GM21528 (cell line): ENCODE results near the gene ZCCHC12.
"Not testable (repeated sequence)": the region's sequence is repeated elsewhere in the genome, so short reads cannot be mapped to it uniquely, and the experiment has no call there.

ENCODE experiments used
- ATAC-seq: cut with Tn5 transposase; IDR thresholded peaks from one replicate; pipeline ENCODE4 v1.9.1; 2021; ENCODE audit warnings: mild to moderate bottlenecking, moderate library complexity; ENCODE audit not compliant: unreplicated experiment, low FRiP score

Gene ZCCHC12

GRCh38 chrX:118823263-118824172 lies at the start of gene ZCCHC12:
ZCCHC12 (plus strand) TSS chrX:118823824; CDS start chrX:118825245, 1,421 bp downstream.
- no peak for ATAC-seq

GRCh38 chrX:118779581-118779980 lies 44.0 kb upstream of the ZCCHC12 start:
- no peak for ATAC-seq

- no peak for ATAC-seq
Observed at GRCh38 chrX:118780509-118780908, 43.1 kb upstream of the ZCCHC12 start.

DNA sequence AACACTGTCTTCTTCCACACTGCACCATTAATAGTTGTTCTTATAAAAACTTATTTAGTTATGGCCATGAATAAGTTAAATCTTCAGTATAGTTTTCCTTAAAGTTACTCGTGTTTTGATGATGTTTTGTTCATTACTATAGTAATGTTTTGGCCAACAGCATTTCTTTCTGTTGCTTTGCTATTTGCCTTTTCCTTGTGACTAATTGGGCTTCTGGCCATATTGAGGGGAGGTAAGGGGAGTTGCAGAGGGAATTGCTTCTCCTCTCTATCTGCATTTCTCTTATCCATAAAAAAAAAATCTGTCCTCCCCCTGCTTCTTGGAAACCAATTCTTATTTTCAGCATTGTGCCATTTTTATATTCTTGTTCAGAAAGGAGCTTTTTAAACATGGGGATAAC lies 42.7 kb upstream of the ZCCHC12 start:
- ATAC-seq = no peak

DNA sequence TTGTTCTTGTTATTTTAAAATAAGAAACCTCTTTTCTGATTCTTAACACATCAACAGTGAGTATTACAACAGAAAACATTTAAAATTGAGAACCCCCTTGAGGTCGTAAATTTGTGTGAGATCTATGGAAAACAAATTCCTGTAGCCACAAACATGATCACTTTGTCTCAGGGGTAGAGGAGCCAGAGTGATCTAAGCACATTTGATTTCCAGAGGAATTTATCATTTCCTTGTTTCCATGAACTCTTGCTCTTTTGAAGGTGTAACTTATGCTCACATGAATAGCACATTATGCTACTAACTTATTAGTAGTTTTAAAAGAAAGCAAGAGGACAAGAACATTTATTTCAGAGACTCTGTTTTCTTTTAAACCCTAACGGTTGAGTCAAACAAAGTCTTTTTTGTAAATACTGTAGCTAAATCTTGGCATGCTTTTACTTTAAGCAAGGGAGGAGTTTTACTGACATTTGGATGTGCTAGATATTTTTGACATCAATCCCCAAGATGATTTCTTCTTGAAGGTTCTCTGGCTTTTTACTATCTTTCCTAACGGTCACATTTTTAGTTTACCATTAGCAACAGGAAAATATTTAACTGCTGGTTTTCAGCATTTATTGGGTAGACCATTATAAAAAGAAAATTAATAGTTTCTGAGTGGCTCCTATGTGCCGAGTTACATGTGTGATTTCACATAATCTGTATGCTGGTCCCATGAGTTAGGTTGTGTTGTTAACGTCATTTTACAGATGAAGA lies 27.9 kb upstream of the ZCCHC12 start:
- no peak for ATAC-seq

- no peak for ATAC-seq
Observed at GRCh38 chrX:118802857-118803256, 20.8 kb upstream of the ZCCHC12 start.

- no peak for ATAC-seq
Observed at GRCh38 chrX:118807151-118808017, 16.2 kb upstream of the ZCCHC12 start.

- ATAC-seq = not testable (repeated sequence)
Observed at GRCh38 chrX:118817257-118817656, 6.4 kb upstream of the ZCCHC12 start.

DNA sequence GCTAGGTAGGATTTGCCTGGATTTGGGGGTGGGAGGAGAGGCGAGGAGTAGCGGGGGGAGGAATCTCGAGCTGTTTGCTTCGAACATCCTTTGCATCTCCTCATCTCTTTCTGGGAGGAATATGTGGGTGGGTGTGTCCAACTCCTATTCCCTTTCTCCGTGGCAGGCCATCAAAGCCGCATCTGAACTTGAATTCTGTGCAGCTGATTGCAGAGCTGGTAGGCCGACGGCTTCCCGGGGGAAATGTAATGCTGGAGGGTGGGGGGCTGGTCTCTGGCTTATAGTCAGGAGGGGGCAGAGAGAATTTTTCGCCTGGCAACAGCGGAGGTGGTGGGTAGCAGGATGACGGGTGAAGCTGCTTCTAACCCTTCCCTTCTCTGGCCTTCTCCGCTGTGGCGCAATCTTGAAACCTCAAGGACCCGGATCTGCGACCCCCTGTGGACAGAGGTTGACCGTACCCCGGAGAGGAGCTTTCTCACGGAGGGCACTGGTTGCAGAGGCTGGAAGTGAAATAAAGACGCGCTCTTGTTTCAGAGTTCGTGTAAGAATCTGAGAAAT lies 628 bp downstream of the ZCCHC12 start:
- no peak for ATAC-seq

DNA sequence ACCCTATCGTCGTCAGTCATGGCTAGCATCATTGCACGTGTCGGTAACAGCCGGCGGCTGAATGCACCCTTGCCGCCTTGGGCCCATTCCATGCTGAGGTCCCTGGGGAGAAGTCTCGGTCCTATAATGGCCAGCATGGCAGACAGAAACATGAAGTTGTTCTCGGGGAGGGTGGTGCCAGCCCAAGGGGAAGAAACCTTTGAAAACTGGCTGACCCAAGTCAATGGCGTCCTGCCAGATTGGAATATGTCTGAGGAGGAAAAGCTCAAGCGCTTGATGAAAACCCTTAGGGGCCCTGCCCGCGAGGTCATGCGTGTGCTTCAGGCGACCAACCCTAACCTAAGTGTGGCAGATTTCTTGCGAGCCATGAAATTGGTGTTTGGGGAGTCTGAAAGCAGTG lies 1.6 kb downstream of the ZCCHC12 start:
- no peak for ATAC-seq

DNA sequence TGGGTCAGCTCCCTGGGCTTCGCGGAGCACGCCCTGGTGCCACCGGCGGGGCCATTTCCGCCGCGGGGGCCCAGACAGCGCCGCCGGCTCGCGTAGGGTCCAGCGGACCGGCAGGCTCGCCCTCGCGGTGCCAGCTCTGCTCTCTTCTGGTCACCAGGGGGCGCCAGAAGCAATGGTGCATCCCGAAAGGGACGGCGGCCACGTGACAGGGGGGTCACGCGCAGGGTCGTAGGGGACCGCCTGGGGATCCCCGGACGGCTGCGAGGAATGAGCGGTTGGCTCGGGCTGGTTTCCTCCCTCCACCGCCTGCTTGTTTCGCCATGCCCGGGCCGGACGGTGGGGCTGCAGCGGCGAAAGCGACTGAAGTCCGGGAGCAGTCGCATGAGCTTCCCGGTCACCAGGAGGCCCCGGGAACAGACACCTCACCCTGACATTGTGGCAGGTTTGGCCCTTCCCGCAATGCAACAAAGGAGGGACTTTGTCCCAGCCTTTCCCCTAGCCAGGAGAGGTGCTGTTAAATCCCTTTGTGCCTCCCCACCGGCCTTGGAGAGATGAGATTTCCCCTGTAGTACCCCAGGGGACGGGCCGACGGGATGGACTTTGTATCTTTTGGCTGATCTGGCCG lies 15.8 kb downstream of the ZCCHC12 start:
- no peak for ATAC-seq

DNA sequence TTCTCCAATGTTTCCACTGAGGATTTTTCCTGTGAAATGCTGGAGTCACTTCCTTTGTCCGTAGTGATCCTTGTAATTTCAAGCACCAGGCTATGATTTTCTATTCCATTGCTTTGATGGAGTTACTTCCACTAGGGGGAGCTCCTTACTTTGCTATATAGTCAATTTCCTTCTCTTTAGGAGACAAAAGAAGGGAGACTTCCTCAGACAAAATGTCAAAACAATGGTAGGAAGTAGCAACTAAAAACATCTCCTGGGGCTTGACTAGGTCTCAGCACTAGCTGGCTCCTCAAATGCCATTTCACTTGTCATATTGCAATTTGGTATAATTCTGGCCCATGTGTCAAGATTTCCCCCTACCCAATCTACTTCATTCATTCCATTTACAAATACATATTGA lies 24.1 kb downstream of the ZCCHC12 start:
- no peak for ATAC-seq

DNA sequence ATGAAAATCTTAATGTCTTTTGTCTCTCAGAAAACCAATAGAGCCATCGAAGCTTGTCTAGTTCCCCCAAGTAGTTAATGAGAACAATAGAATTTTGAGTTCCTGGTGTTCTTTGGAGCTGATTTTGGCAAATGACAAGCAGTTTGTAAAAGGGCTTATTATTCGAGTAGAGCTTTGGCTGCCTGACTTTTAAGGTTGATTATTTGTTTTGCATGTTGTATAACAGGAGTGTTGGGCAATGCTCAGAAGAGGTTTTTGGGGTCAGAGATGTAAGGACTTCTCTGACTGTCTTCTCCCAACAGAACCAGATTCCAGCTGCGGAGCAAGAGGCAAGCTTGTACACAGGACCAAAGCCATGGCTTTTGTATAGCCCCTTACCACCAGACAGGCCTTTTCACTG lies 30.0 kb downstream of the ZCCHC12 start:
- no peak for ATAC-seq

DNA sequence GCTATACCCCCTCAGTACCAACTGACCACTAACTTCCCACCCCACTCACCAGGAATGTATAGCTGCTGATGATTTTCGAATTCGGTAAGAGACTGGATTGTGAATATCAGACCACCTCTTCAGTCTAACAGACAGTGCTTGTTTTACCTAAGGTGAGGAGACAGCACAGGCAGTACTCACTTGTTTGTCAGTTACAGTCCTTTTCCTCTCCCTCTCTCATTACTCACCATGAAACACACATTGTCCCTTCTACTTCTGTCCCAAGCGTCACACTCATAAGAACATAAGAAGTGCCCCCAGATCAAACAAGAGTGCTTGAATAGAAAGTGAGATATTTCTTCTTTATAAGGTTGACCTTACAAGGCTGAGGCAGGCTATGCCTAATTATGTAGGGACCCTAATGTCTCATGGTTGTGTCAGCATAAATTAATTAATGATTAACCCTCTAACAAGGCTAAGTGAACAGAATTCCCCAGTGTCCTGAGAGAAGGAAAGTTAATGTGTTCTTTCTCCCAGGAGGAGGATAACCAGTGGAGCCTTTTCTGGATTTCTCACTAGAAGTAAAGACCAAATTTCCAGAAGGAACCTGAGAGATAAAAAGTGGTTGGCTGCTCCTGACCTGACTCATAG lies 32.2 kb downstream of the ZCCHC12 start:
- no peak for ATAC-seq

DNA sequence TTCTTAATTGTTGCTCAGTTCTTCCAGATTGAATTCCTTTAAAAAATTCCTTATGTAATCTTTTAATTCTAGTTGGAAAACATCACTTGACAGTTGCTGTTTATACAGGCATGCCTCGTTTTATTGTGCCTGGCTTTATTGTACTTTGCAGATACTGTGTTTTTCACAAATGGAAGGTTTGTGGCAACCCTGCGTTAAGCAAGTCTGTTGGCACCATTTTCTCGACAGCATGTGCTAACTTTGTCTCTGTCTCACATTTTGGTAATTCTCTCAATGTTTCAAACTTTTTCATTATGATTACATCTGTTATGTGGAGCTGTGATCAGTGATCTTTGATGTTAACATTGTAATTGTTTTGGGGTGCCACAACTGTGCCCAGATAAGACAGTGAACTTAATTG lies 33.4 kb downstream of the ZCCHC12 start:
- no peak for ATAC-seq

DNA sequence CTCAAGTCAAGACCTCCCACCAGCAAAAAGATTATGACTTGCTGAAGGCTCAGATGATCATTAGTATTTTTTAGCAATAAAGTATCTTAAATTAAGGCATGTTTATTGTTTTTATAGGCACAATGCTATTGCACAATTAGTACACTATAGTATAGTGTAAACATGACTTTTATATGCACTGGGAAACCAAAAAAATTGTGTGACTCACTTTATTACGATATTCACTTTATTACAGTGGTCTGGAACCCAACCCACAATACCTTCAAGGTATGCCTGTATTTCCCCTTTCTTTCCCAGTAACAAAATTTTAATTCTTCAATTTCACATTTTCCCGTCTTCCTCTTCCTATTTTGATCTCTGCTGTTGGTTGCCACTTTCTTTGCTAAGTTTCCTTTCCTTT lies 37.7 kb downstream of the ZCCHC12 start:
- ATAC-seq = no peak

DNA sequence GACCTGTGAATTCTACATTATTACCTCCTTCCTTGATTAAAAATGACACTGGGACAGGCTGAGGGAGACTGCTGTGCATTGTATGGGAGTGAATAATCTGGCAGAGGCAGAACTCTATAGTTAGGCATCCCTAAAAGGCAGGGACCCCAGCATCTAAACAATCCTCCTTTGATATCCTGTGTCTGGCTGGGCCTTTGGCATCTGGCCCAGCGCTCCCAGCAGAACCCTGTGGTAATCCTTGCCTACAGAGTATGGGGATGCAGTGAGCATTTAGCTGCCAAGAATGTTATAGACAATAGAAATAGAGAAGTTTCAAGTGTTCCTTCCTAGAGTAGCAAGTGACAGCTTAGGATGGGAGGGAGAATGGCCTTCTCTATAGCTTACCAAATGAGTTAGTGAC lies 38.5 kb downstream of the ZCCHC12 start:
- ATAC-seq = no peak

GRCh38 chrX:118862979-118863378 lies 39.4 kb downstream of the ZCCHC12 start:
- ATAC-seq = no peak

GRCh38 chrX:118864063-118864635 lies 40.5 kb downstream of the ZCCHC12 start:
- no peak for ATAC-seq
